ENCODE results near the gene NXT2. TPM values are rescaled to one million over a fixed set of nuclear protein-coding genes. Genes with fewer than 3 reads are reported as not detected.

NXT2 gene
- total and polyA plus RNA-seq, 12 donors: 1.2 to 2.7 (median 1.6) TPM

GRCh38 chrX:109578916-109579315 lies 42.3 kb downstream of the NXT2 start:
- intact Hi-C loops (cut with DNase I): no loop called here
- no peaks in the 10 kb centered on the region for H3K9me3 ChIP-seq
- DNase-seq: no peak
- peaks cover 0 to 33% (median 0%) of the 10 kb centered on the region in 7 donors for H3K27me3 ChIP-seq
- no peak for TF ChIP-seq CTCF (IDR thresholded peaks at IDR 0.05)
- WGBS, 2 donors: 53 to 55% methylated on average over 1 of the region's 1 CpG
- no peaks in the 10 kb centered on the region for H3K36me3 ChIP-seq
- H3K27ac ChIP-seq: no peak overlapping the region
- H3K4me3 ChIP-seq: no peak overlapping the region
- ATAC-seq: no peak
- no peaks in the 10 kb centered on the region for H3K4me1 ChIP-seq

- no peak overlapping the region for H3K27ac ChIP-seq
- no peaks in the 10 kb centered on the region for H3K36me3 ChIP-seq
- TF ChIP-seq CTCF (IDR thresholded peaks at IDR 0.05): no peak
- intact Hi-C loops (cut with DNase I): no loop called here
- DNase-seq (no peak), ATAC-seq (no peak)
- peaks cover 0 to 63% (median 0%) of the 10 kb centered on the region in 7 donors for H3K27me3 ChIP-seq
- H3K4me1 ChIP-seq: no peaks in the 10 kb centered on the region
- WGBS, 2 donors: 90 to 92% methylated on average over 7 of the region's 7 CpGs
- H3K4me3 ChIP-seq: no peak overlapping the region
- no peaks in the 10 kb centered on the region for H3K9me3 ChIP-seq
These were observed 48.8 kb downstream of the NXT2 start for GRCh38 chrX:109585488-109585887.

GRCh38 chrX:109590176-109590575 lies 53.5 kb downstream of the NXT2 start:
- H3K27me3 ChIP-seq: peaks cover 0 to 54% (median 0%) of the 10 kb centered on the region in 7 donors
- no peak overlapping the region for H3K4me3 ChIP-seq
- no peak for DNase-seq
- H3K36me3 ChIP-seq: no peaks in the 10 kb centered on the region
- TF ChIP-seq CTCF (IDR thresholded peaks at IDR 0.05): no peak
- H3K9me3 ChIP-seq: no peaks in the 10 kb centered on the region
- intact Hi-C loops (cut with DNase I): no loop called here
- no peak for ATAC-seq
- WGBS, 2 donors: 44 to 56% methylated on average over 4 of the region's 4 CpGs
- no peak overlapping the region for H3K27ac ChIP-seq
- H3K4me1 ChIP-seq: no peaks in the 10 kb centered on the region

Other genes with a start within 250 kb of the NXT2 start
- gene GUCY2F, start 54.8 kb upstream of the NXT2 start, total RNA-seq: not detected
- gene GUCY2F, start 54.8 kb upstream of the NXT2 start, polyA plus RNA-seq: not detected
- under 1 TPM in 8 of 10 donors, not detected in 2; 0.20 to 0.67 (median 0.26) TPM for gene KCNE5, start 88.3 kb downstream of the NXT2 start, total RNA-seq
- gene KCNE5, start 88.3 kb downstream of the NXT2 start, polyA plus RNA-seq: under 1 TPM; 0.22 to 0.36 TPM
- 10 to 100 TPM; 28.3 to 69.4 (median 52.1) TPM for gene ACSL4, start 196.4 kb downstream of the NXT2 start, total RNA-seq
- gene ACSL4, start 196.4 kb downstream of the NXT2 start, polyA plus RNA-seq: 10 to 100 TPM; 12.7 to 27.0 TPM

Measured in heart right ventricle (tissue), 16 donors.